GM12874 (cell line): ENCODE results near the gene EIF4E2.

Source experiments
- CTCF ChIP-seq: IDR thresholded peaks from 2 replicates; pipeline ENCODE4 v1.5.1; 2011; ENCODE audit warnings: low read depth, mild to moderate bottlenecking, control low read depth, low read length, moderate library complexity; ENCODE audit not compliant: insufficient read depth

EIF4E2 gene

GRCh38 chr2:232550354-232551249, at the start of gene EIF4E2, which contains the start of gene TIGD1:
EIF4E2 (plus strand) TSS chr2:232550689; CDS start chr2:232550725, 36 bp downstream.
TIGD1 (minus strand) TSS chr2:232550557; CDS start chr2:232549882, 675 bp downstream.
- TF ChIP-seq CTCF: peak; percentile 30; the same call in 1 of the 2 replicates

GRCh38 chr2:232501331-232501771, 49.1 kb upstream of the EIF4E2 start:
- TF ChIP-seq CTCF: no peak

- no peak for TF ChIP-seq CTCF
Measured at GRCh38 chr2:232501794-232502390, 48.6 kb upstream of the EIF4E2 start.

GRCh38 chr2:232502511-232502910, 48.0 kb upstream of the EIF4E2 start:
- TF ChIP-seq CTCF: no peak

GRCh38 chr2:232502911-232503808, 47.3 kb upstream of the EIF4E2 start:
- TF ChIP-seq CTCF: no peak

GRCh38 chr2:232503809-232504323, 46.6 kb upstream of the EIF4E2 start:
- TF ChIP-seq CTCF: no peak
